COR-L47 (cell line): ENCODE measurements around the gene ARHGAP22.

Experiments
- DNase-seq: peaks from one replicate; lab custom pipeline; 2025; lab: John Stamatoyannopoulos, UW

Gene ARHGAP22

DNA sequence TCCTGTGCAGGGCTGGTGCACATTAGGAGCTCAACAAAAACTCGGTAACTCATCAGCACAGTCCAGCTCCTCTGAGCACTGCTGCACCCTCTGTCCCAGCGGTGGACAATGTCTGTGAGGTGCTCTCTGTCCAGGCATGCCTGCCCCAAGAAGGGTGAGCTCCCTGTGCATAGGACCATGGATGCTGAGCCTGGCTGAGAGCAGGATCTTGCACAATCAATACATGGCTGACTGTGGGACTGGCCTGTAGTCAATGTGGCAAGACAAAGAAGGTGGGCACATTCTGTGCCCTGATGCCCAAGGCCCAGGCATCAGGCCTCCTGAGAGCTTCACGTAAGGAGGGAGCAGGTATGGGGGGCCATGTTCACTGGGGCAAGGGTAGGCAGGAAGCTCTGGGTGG, 17.1 kb downstream of the ARHGAP22 start:
- DNase-seq = no peak

DNA sequence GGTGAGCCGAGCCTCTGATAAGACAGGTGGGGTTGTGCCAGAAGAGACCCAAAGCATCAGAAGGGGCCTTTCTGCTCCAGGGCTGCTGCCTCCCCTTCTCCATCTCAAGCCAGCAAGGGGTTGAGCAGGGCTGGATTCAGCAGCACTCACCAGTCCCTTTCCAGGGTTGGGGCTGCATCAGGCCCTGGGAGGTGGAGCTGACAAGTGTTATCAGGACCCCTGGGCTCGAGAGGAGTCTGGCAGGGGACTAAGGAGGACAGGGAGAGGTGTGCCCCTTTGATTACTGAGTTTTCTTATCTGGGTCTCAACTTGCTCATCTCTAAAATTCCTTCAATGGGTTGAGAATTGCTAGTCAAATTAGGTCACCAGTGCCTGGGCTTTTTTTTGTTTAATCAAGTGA, 17.8 kb downstream of the ARHGAP22 start:
- DNase-seq = no peak

DNA sequence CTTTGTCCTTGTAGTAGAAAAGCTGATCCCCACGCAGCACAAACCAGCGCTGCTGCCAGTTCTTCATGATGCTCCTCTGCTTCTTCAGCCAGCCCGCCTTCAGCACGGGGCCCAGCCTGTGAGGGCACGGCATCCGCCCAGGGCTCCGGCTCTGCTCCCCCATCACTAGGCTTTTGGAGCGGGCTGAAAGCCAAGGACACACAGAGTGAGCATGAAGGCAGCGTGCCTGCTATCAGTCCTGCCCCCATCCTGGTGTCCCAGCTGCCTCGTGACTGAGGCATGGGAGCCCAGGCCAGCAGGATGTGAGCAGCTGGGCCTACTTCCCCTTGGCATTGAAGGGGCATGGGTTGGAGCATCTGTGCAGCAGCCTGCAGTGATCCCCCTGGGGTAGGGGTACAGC, 21.9 kb downstream of the ARHGAP22 start:
- DNase-seq = no peak

DNA sequence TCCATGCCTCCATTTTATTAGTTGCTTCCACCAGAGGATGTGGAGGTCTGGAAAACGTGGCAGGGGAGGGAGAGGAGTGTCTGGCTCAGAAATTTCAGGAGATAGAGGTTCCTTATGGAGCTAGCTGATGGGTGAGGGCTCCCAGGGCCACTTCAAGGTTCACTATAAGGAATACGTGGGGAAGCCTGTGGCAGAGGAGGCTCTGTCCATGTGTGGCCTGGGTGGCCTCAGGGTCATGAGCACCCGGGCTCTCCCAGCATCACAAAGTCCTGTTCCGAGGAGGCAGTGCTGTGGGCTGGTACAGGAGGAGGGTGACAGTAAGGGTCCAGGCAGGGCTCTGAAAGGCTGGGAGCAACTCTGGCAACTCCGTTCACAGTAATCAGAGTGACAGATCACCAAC, 24.6 kb downstream of the ARHGAP22 start:
- no peak for DNase-seq

DNA sequence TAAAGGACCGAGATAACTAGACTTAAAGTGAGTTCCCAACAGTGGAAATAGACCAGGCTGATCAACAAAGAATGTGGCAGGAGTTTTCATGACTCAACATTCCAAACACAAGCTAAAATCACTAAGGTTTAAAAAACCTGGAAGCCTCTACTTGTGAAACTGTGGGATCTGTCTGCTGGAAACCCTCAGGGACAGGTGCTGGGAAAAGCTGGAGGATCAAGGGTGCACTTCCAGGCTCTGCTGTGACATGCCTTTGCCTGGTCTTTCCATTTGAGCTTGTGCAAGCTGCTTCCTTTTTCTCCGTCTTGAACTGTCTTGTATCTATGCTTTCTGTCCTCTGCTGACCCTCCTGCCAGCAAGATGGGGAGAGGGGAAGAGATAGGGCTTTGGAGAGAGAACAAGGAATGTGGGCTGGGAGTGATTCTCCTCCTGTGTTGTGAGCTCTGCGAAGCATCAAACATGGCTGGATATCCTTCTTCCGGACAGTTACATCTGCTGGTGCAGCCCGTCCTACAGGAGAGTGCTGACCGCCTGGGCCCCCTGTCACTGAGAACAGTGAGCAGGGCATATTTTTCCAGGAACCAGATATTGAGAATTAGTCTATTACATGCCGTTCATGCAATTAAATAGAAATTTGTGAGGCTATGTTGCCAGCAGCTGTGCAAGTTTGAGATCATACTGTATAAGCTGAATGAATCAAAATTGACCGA, 25.5 kb downstream of the ARHGAP22 start:
- DNase-seq = no peak

DNA sequence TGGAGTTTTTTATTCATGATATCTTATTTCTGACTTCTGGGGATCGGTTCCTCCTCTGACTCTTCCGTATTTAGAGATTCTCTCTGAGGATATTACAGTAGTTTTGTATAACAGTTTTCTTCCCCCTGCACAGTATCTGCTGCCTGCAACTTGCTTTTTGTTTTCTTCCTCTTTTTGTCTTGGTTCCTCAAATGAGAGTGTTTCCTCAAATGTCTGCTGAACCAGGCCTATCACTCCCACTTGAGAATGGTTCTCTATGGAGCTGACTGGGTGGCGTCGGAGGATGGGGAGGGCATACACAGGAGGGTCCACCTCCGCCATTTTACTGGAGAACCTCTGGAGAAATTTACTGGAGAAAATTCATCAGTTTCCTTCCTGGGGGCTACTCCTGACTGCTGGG, 27.7 kb downstream of the ARHGAP22 start:
- DNase-seq = no peak

DNA sequence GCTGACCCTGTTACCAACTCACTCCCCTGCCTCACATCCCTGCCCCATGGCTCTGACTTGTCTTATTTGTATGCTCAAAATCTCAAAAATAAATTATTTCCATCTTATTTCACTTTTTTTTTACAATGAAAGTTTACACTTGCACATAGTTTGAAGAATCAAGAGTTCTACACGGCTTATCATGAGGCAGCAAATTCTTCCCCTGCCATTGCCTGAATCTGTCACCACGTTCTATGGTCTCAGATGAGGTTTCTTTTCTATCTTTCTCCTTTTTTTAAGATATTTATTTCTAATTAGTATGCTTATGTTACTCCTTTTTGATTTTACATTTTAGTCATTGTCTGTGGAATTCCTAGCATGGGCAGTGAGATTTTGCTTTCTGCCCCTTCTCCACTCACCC, 28.4 kb downstream of the ARHGAP22 start:
- no peak for DNase-seq

DNA sequence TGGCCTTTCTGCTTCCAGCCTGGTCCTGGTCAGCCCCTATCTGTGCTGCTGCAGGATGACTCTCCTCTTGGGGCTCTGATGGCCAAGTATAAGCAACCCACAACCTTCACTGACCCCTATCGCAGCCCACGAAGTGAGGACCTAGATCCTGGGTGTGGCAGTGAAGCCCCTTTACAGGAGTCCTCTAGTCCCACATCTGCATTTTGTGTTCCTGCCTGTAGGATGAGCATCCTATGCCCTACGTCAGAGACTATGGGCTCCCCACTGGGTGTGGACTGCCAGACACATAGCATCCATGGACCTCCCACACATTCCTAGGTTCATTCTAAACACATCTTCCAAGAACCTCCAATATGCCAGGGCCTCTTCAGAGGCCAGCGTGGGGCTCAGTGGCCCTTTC, 29.0 kb downstream of the ARHGAP22 start:
- DNase-seq = no peak

DNA sequence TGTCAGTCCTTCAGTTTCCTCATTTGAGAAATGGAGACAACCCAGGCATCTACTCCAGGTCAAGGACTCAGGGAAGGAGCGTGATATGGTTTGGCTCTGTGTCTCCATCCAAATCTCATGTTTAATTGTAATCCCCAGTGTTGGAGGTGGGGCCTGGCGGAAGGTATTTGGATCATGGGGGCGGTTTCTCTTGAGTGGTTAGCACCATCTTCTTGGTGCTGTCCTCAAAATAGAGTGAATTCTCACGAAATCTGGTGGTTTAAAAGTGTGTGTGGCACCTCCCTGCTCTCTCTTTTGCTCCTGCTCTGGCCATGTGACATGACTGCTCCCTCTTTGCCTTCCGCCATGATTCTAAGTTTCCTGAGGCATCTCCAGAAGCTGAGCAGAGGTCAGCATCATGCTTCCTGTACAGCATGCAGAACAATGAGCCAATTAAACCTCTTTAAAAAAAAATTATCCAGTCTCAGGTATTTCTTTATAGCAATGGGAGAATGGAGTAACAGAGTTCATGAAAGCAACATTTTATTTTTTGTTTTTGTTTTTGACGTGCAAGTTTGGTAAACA, 30.0 kb downstream of the ARHGAP22 start:
- DNase-seq = no peak

DNA sequence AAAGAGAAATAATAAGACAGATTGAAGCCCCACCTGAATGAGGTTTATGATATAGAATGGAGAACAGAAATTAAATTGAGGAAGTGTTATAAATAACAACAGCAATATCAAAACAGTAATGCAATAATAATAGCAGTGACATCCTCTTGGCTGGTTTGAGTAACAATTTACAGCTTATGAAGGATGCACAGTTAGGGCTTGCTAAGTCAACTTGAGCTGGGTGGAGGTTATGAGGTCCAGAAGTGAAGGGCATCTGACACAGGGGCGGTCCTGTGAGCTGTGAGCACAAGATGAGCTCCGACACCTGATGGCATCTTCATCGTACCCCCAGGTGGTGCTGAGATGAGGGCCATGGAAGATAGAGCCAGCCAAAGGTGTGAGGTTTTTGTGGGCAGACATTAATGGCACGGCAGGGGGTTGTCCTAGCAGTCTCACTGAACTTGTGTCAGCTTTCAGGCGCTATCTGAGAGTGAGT, 30.5 kb downstream of the ARHGAP22 start:
- DNase-seq = no peak

DNA sequence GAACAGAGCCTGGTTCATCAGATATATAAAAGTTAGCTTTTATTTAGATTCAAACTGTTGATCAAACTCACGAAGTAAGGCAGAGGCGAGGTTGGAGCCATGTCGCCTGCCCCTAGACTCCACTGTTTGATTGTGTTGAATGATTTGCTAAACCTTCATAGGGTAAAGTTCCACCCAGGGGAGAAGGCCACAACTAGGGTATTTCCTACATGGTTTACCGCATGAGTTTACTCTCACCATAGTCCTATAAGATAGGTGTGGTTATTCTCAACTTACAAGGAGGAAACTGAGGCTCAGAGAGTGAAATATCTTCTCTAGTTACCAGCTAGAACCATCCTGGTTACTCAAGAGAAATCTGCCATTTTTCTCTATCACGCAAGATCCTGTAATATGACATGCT, 31.8 kb downstream of the ARHGAP22 start:
- DNase-seq = no peak

DNA sequence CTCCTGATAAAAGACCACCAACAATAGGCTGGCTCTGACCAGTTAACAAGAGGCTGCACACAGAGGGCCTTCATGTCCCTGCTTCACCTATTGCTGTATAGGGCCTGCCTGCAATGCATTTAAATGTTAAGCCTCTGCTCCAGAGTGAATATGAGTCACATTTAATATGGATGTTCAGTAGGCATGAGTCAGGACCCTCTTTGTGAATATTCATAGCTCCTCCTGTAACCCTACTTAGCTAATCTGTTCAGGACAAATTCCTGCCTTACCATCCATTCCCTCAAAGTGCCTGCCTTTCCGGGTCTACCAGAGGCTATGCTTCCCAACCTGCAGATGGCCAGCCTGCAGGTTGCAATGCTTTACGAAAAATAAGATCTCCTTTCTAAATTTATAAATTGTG, 32.5 kb downstream of the ARHGAP22 start:
- DNase-seq = no peak

DNA sequence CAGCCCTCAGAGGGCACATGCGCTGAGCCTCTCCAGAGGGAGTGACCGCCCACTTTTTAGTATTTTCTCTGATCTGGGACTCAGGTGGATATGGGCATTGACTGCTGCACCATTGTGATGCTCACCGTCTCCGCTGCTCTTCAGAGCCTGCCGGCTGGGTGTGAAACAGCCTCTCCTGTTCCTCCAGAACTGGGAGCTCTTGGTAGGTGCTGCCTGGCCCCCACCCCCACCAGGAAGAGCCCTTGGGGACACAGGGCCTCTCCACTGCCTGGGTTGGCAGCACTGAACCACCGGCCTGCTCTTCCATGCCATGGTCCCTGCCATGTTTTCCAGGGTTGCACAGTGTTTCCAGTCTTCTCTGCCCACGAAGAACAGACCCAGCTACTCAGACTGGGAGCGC, 36.3 kb downstream of the ARHGAP22 start:
- DNase-seq = no peak

DNA sequence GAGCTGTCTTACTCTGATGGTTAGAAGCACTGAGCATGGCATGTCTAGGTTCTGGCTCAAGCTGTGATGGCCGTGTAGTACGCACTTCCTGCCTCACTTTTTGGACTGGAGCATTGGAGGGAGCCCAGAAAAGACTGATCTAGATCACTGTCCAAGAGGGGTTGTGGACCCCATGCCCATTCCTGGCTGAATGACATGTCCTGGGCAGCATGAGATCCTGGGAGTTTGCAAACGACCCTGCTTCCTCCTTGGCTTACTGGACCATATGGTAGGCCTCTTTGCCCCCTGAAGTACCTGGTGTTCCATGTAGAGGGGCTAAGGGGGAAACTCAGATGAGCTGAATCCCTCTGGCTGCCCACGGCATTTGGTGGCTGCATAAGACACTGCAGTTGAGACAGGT, 36.7 kb downstream of the ARHGAP22 start:
- DNase-seq = no peak

DNA sequence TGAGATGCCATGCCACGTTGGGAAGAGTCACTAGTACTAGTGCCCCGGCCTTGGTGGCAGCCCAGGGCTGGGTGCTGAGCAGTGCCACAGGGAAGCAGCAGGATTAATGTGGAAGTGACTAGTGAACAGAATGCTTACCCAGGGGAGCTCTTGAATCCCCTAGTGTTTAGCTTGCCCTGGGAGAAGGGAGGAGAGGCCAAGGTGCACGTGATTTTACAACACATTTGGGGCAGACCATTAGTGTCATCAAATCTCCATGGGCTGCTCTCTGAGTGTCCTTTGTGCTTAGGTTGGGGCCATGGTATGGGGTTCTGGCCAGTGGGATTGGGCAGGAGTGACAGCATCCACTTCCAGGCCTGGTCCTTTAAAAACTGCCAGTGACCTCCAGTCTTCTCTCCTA, 37.5 kb downstream of the ARHGAP22 start:
- DNase-seq = no peak

DNA sequence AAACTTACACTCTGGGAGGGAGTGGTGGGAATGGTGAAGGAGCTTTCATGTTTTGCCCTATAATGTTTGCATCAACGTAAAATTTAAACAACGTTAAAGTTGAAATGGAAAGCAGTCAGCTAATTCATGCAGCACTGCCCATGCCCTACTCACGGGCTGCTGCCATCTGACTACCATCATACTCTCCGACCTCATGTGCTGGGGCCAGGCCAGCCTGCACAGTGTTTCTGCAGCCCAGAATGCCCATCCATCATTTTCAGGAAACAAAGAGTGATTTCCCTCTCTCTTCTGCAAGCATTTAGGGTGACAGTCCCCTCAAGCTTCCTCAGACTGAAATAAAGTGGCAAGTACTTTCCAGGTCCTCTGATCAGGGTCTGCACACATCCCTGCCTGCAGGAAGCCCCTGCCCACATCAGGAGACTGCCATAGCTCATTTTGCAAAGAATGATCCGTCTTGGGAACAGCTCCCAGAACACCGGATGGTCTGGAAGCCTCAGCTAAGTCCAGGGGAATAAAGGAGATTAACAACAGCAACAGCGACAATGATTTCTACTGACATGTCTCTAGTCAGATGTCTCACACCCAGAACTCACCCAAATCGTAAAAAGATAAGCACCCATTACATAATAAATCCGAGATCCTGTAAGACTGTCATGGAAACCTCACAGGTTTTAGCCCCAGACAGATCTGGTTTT, 40.3 kb downstream of the ARHGAP22 start:
- DNase-seq = no peak

DNA sequence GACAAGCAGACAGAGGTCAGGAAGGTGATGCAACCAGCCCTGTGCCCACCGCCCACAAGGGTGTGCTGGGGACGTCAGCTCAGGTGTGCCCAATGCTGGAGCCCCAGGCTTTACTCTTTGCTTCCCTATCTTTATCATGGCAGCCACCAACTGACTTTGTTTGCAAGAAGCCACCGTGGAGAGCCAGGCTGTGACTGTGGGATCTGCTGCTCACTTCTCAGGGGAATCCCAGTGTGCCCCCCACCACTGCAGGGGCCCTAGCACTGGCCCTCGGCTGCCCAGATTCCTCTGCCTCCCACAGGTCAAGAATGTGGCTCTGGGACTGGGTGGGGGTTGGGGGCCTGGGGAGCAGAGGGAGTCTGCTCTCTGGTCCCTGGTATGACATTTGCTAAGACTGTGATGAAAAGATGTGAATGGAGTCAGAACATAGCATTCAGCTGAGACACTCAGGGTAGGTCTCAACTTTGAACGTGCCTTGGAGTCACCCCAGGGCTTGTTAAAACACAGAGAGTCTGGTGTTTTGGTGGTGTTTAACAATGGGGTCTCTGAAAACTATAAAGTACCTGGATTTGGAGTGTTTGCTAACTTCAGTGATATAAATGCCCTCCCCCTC, 47.3 kb downstream of the ARHGAP22 start:
- no peak for DNase-seq

DNA sequence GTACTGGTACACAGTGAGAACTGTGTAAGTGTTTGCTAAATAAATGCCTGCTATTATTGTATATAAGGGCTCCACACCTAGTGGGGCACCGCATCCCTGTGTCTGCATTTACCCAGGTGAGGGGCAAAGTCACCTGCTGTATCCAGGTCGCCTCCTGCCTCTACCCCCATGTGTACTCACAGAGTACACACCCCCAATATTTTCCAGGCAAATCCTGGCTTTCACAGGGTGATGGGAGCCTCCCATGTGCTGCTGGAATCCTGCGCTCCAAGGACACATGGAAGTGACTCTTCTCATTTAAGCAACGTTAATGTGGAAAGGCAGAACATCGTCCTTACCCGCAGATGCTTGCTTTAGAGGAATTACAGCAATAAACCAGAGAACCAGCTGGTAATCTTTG, 48.2 kb downstream of the ARHGAP22 start:
- no peak for DNase-seq

DNA sequence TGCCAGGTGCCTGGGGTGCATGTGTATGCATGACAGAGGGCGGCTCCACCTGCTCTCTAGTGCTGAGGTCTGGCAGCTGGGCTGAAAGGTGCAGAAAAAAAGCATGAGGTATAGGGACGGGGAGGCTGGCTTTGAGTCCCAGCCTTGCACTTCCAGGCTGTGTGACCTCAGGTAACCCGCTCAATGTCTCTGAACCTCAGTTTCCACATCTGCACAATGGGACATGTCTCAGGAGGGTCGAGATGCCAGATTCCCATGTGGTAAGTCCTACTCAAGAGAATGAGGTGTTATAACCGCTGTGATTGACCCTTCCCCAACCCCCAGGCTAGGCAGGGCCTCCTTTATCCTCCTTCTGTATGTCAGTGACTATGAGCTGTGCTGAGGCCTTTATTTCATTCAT, 48.8 kb downstream of the ARHGAP22 start:
- DNase-seq = no peak

DNA sequence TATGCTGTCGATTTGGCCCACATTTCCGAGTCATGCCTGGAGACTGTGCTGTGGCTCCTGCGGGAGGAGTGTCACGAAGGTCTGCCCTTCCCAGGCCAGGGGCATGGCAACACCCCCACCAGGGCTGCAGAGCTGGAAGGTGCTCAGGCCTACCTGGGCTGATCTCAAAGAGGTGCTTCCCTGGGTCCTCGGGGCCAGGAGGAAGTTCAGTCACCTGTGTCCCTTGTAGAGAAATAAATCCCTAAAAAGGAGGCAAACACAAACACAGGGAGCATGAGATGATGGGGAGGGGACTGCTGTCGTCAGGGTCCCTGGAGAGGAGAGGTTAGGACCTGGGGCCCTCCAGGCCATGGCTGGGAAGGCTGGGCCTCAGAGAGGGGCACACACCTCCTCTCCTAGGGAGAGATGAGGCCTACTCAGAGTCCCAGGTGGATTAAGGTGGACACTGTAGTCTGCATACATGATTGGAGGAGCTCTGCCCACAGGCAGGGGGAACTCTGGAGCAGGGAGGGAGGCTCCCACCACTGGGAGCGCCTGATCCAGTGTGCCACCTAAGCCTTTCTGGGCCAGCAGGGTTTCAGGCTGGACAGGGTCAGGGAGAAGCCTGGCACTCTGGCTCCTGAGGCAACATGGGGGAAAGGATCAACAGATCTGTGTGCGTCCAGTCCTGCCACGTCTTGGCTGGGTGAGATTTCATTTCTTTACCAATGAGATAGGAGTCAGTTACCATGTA, 49.4 kb downstream of the ARHGAP22 start:
- no peak for DNase-seq

DNA sequence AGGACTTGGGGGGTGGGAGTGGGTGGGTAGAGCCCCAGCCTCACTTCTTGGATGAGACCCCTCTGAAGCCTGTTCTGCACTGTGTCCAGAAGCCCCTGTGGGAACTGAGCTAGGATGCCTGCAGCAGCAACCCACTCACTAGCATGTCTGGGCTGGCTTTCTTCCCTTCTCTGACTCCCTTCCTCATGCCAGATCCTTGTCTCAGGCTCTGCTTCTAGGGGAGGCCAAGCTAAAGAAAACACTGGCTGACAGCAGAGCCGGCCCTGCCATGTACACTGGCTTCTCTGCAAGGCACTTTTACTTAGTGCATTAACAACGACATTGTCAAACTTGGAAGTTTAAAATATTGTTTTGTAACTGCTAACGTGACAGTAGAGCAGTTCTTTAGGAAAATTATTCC, 50.2 kb downstream of the ARHGAP22 start:
- no peak for DNase-seq

DNA sequence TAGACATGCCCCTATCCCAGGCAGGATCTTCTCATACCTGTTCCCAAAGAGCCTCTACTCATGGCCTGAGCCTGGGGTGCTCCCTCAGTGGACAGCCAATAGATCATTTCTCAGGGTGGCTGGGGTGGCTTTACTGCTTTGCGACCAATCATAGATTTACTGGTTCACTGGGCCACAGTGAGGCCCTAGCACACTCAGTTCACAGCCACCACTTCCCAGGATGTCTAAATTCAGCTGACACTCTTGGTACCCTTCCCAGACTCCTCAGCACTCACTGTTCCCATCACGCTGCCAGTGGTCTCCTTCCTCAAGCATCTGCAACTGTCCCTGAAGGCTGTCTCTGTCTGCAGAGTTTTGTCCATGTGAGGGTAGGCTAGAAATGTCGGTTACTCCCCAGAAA, 50.6 kb downstream of the ARHGAP22 start:
- no peak for DNase-seq
